GM21381 (cell line): ENCODE measurements around the gene CSRP1.
"Not testable (repeated sequence)": the region's sequence is repeated elsewhere in the genome, so short reads cannot be mapped to it uniquely, and the experiment has no call there.

Source experiments
- ATAC-seq: cut with Tn5 transposase; IDR thresholded peaks from one replicate; pipeline ENCODE4 v1.9.1; 2021; ENCODE audit warnings: mild to moderate bottlenecking, moderate library complexity; ENCODE audit not compliant: unreplicated experiment

Gene CSRP1

GRCh38 chr1:201538612-201539551 is 32.0 kb upstream of the CSRP1 start, which contains the start of gene NAV1:
NAV1 (plus strand) TSS chr1:201539127; CDS start chr1:201622885, 83,758 bp downstream.
- no peak for ATAC-seq

GRCh38 chr1:201537891-201538611 is 31.1 kb upstream of the CSRP1 start:
- ATAC-seq, result no peak

- ATAC-seq, result no peak
Observed at GRCh38 chr1:201537467-201537866, 30.5 kb upstream of the CSRP1 start.

- no peak for ATAC-seq
Observed at GRCh38 chr1:201537028-201537427, 30.1 kb upstream of the CSRP1 start.

GRCh38 chr1:201536558-201536957 is 29.6 kb upstream of the CSRP1 start:
- no peak for ATAC-seq

- ATAC-seq, result no peak
Observed at GRCh38 chr1:201535919-201536245, 29.0 kb upstream of the CSRP1 start.

- ATAC-seq, result no peak
Observed at GRCh38 chr1:201535046-201535918, 28.4 kb upstream of the CSRP1 start.

GRCh38 chr1:201533836-201534235 is 26.9 kb upstream of the CSRP1 start:
- no peak for ATAC-seq

- no peak for ATAC-seq
Observed at GRCh38 chr1:201531551-201532425, 24.9 kb upstream of the CSRP1 start.

GRCh38 chr1:201530741-201531531 is 24.0 kb upstream of the CSRP1 start:
- ATAC-seq, result no peak

- ATAC-seq, result no peak
Observed at GRCh38 chr1:201528631-201529252, 21.8 kb upstream of the CSRP1 start.

GRCh38 chr1:201527879-201528278 is 21.0 kb upstream of the CSRP1 start:
- ATAC-seq, result no peak

GRCh38 chr1:201525193-201525778 is 18.4 kb upstream of the CSRP1 start:
- no peak for ATAC-seq

- ATAC-seq, result not testable (repeated sequence)
Observed at GRCh38 chr1:201520046-201520575, 13.2 kb upstream of the CSRP1 start.

GRCh38 chr1:201518071-201518470 is 11.1 kb upstream of the CSRP1 start:
- no peak for ATAC-seq

GRCh38 chr1:201517631-201518030 is 10.7 kb upstream of the CSRP1 start:
- ATAC-seq, result no peak

GRCh38 chr1:201516511-201517127 is 9.7 kb upstream of the CSRP1 start:
- no peak for ATAC-seq

- no peak for ATAC-seq
Observed at GRCh38 chr1:201515895-201516294, 9.0 kb upstream of the CSRP1 start.
